ENCODE measurements around the gene ADARB2.

ADARB2 gene

DNA sequence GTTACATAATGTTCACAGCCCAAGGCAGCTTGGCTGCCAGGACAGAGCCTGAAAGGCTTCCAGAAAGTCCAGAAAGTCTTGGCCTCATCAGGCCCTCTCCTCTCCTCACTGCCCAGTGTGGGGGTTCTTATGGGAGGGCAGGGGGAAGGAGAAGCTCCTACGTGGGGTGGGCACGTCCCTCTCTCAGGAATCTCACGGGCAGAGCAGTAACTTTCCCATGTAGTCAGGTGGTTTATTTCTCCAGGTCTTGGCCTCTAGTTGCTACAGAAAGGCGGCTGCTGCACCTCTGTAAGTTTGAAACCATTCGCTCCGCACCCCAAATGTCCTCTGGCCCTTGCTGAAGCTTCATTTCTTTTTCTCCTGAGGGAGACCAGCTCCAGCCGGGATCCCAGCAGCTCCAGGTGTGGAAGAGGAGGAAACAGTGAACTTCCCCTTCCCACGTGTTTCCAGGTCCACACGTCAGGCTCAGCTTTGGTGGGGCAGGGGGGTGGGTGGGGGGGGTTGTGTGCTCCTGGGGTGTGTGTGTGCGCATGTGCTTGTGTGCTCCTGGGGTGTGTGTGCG lies 360.9 kb downstream of the ADARB2 start:
- DNase-seq, result no peak

DNA sequence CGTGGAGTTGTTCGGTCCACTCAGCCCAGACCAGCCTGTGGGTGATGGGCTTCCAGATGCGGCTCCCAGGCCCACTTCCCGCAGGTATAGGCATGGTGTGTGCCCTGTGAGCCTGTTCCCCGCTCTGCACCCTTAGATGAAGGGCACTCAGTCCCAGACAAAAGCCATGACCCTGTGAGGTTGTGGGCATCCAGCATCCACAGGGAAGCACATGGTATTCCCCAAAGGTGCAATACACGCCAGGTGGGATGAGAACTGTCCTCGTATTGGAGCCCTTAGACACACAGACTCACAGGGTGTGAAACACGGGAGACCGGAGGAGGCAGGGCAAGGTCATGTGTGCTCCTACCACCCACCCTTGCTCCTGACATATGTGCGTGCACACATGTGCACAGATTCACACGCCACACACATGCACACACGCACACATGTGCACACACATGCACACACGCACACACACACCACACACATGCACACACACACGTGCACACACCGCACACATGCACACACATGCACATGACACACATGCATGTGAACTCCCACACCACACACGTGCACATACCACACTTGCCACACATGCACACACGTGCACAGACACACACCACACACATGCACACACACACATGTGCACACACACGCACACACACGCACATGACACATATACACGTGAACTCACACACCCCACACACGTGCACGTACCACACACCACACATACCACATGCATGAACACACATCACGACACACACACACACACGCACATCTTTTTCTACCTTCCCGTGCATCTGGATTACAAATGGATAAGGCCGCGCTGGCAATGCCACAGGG lies 361.8 kb downstream of the ADARB2 start:
- no peak for DNase-seq

DNA sequence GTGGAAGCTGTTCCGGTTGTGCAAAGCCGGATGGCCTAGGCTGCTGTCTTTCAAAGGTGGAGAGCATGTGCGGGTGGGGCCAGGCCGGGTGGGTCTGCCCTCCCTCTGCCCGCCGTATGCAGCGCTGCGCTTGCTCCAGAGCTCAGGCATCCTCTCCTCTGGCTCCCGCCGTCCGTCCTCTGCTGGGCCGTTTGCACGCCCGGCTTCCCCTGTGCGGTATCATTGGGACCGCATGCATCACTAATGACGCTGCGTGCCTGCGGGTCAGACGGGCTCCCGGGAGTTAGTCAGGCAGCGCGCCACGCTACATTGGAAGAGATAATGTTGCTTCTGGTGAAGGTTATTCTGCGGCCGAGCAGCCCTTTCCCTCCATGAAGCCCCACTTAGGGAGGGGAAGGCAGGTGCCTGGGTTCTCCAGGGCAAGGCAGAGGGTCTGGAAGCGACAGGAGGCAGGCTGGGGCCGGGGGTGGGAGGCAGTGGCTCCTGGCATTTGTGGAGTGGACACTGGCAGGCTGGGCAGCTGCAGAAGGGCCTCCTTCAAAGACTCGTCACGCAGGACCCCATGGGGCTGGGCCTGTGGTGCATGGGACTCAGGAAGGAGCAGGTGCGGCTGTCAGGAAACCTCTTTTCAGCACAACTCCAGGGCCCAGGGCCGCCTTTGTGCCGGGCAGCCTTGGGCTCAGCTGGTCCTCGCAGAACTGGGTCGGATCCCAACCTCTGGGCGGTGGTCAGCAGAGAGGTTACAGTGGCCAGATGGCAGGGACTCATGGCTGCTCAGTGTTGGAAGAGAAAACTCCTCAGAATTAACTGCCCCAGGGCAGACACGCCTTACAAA lies 362.6 kb downstream of the ADARB2 start:
- DNase-seq, result no peak

DNA sequence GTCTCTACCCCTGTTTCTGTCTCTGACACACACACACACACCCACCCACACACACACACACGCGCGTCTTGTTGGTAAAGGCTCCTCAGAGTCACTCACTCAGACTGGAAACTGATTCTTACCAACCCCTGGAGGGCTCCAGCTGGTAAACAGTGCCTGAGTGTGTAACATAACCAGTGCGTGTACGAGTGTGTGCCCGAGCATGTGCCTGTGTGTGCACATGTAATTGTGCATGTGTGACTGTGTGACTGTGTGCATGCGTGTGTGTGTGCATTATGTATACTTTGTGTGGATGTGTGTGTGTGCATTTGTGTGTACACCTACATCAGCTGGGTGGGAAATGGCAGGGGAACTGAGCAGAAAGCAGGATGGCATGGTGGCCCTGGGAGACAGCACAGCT lies 364.0 kb downstream of the ADARB2 start:
- DNase-seq, result no peak

DNA sequence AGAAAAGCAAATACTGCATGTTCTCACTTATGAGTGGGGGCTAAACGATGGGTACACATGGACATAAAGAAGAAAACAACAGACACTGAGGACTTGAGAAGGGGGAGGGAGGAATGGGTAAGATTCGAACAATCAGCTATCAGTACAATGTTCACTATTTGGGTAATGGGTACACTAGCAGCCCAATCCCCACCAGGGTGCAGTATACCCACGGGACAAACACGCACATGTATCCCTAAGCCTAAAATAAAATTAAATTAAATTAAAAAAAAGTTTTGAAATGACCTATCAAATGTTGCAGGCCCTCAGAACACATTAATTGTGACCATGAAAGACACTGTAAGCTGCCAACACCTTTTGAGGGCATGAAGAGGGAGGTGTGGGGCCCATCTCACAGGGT lies 365.1 kb downstream of the ADARB2 start:
- DNase-seq, result no peak

DNA sequence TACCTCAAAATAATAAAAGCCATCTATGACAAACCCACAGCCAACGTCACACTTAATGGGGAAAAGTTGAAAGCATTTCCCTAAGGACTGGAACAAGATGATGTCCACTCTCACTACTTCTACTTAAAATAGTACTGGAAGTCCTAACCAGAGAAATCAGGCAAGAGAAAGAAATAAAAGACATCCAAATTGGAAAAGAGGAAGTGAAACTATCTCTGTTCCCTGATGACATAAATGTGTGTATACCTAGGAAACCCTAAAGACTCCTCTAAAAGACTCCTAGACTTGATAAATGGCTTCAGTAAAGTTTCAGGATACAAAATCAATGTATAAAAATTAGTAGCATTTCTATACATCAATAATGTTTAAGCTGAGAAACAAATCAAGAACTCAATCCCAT lies 367.0 kb downstream of the ADARB2 start:
- DNase-seq, result no peak

DNA sequence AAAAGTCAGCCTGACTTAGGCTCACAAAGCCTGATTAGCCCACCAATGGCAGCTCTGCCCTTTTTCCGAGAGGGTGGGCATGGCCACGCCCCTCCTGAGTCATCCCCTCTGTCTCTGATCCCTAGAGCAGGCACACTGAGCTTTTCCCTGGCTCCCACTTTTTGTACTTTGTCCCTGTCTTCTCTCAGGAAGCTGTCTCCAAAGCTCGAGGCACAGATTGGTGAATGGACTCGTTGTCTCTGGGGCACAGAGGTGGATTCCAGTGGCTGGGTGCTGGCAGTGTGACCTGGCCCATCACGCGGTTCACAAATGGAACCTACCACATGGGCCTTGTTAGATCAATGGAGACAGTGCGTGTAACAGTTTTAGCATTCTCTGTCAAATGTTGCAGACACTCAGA lies 367.7 kb downstream of the ADARB2 start:
- no peak for DNase-seq

DNA sequence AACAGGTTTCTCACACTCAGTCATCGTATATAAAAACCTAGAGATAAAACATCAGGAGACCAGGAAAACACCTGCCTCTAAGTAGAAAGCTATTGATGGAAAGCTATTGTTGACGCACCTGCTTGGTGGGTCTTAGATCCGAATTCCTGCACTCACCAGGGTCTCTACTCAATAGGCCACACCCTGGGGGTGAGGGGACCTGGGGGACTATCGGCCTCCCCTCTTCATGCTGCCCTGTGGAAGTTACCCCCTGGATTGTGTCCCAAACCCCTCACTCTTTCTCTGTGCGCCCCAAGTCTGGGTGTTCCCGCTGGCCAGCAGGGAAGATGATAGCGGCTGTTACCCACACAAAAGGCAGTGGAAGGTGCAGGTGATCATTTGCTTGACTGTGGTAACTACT lies 368.1 kb downstream of the ADARB2 start:
- no peak for DNase-seq

DNA sequence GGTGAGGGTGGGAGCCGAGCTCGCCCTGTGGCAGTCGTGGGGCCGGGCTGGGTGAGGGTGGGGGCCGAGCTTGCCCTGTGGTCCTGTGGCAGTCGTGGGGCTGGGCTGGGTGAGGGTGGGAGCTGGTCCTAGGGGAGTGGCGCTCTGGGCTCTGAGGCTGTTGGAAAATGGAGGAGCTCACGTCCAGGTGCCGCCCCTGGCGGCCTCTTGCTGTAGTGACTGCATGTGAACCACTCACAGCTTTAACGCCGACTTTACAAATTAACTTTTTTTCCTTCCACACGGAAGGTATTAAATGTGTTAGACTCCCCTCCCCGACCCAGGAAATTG lies 368.5 kb downstream of the ADARB2 start:
- DNase-seq, result no peak

DNA sequence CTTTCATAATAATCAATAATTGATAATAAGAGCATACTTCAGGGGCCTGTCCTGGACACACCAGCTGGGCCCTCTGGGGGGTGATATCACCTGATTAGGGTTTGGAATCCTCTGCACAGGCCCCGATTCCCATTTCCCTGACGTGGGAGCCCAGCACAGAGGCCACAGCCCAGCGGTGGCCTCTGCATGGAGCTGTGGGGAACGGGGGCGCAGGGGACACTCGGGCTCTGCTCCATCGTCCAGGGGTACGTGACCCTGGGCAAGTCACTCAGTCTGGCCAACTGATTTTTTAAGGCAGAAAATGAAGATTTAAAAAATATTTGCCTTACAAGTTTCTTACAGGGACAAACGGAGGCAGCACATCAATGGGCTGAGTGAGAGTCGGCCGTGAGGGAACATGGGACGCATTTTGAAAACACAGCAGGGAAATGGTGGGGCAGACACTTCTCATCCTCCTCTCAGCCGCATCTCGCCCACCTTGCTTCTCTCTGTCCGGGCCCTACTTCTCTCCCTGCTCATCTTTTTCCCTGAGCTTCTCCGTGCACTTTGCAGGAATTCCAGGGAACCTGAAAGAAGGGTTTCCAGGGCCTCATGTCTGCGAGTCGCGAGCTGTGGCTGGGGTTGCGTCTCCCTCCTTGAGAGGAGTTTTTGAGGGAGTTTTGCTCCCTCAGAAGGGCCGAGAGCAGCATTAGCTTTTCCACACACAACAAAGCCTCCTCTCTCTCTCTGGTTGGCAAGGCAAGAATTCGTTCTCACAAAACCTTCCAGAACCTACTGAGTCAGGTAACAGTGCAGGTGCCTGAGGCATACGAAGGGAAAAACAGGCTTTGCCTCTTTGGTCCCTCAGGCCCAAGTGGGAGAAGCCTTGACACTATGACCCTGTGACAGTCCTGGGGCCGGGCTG lies 369.1 kb downstream of the ADARB2 start:
- no peak for DNase-seq

DNA sequence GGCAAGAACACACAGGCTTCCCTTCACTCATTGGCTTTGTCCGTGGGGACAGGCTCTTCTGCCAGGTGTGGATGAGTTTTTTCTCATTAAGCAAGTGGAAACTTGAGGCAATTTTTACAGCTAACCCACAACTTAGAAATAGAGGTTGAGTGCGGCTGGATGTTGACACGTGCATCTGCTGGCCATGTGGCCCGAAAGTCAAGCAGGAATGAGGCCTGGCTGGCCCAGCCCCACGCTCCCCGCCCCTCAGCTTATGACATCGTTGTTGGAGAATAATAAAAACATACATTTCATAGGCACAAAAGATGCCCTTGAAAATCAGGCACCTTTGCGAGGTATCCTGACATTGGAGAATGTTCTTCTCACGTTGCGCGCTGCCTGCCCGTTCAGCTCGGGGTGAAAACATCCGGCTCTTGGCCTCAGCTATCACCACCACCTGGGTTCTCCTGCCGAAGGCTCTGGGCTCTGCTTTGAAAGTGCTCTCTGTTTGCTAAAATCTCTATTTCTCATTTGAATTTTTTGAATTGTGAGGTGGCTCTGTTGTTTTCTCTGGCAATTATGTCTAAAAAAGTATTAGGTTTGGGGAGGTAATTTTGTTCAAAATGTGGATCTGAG lies 370.4 kb downstream of the ADARB2 start:
- no peak for DNase-seq

DNA sequence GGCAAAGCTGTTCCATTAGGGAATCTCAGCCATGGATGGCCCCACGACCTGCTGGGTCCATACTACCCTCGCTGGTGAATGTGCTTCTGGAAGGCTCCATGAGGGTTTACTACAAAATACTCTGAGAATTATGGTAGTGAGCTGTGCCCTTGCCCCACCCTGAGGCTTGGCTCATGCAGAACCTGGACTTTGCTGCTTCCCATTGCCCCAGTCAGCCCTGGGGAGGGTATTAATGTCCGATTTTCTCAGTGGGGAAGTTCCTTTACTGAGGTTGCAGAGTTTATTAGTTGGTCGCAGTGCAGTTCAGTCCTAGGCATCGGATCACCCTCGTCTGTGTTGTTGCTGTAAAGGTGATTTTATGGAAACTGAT lies 371.0 kb downstream of the ADARB2 start:
- DNase-seq, result no peak

DNA sequence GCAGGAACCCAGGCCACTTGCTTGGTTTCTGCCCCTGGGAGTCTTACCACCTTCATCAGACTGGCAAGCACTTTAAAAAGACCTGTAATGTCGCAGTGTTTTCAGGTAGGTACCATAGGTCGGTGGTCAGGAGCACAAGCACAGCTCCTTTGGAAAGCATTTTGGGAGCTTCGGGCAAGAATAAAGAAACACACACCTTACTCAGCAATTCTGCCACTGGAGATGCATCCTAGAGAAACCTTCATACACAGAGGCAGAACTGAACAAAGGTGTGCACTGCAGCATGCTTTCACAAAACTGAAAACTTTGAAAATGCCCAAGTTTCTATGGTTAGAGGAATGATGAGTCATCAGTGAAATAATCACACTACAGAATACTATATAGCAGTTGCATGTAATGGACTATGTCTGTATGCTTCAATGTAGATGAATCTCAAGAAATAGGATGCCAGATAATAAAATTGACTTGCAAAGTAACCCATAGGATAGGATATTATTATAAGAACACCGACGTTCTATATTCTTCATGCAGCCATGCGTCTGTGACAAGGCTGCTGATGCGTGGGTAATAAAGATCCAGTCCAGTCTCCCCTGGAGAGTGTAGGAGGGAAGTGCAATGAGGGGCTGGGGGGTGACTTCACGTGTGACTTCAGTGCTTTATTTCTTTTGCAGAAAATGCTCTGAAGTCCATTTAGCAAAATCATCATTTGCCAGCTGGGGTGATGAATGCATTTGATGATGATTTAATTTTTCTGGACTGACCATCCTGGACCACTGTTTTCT lies 371.6 kb downstream of the ADARB2 start:
- no peak for DNase-seq

DNA sequence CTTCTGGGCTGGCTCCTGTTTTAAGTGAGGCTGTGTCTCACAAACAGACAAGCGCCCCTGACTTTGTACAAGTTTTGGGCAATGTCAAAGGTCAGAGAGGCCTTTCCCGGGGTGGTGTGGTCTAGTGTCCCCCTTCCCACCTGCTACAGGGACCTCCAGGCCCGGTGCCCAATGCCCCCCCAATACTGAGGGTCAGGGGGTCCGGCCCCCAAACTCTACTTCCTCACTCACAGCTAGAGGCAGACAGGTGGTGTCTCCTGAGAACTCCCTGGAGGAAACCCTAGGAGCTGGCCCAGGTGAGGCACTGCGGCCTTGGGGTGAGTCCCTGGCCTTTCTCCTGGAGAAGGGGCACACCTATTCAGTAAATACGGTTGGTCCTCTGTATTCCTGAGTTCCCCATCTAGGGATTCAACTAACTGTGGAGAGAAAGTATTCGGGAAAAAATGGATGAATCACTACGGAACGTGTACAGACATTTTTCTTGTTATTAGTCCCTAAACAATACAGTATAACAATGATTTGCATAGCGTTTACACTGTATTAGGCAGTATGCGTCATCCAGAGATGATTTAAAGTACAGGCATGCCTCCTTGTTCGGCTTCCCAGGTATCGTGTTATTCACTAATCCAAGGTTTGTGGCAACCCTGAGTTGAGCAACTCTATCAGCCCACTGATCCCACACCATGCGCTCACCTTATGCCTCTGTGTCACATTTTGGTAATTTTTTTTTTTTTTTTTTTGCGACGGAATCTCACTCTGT lies 373.0 kb downstream of the ADARB2 start:
- no peak for DNase-seq

DNA sequence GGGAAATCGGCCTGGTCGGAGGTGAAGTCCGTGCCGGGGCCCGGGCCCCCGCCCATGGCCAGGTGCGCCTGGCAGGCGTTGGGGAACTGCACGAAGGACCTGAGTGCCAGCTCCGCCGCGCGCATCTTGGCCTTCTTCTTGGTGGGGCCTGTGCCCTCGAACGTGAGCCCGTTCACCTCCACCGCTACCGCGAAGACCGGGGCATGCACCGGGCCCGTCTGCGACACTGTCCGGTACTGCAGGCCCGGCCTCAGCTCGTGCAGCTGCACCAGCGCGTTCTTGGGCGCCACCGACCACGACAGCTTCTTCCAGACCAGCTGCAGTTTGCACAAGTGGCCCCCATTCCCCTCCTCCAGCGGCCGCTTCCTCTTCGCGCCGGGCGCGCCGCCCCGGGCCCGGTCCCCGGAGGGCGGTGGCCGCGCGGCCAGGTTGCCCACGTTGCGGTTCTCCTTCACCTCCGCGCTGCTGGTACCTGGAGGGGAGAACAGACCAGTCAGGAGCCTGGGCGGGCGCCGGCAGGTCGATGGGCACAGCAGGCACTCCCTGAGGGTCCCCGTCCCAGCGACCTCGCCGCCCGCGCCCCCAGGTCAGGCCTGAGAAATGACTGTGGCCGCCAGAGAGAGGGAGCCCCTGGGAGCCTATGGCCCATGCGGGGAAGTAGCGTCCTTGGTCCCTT lies 373.7 kb downstream of the ADARB2 start:
- no peak for DNase-seq

DNA sequence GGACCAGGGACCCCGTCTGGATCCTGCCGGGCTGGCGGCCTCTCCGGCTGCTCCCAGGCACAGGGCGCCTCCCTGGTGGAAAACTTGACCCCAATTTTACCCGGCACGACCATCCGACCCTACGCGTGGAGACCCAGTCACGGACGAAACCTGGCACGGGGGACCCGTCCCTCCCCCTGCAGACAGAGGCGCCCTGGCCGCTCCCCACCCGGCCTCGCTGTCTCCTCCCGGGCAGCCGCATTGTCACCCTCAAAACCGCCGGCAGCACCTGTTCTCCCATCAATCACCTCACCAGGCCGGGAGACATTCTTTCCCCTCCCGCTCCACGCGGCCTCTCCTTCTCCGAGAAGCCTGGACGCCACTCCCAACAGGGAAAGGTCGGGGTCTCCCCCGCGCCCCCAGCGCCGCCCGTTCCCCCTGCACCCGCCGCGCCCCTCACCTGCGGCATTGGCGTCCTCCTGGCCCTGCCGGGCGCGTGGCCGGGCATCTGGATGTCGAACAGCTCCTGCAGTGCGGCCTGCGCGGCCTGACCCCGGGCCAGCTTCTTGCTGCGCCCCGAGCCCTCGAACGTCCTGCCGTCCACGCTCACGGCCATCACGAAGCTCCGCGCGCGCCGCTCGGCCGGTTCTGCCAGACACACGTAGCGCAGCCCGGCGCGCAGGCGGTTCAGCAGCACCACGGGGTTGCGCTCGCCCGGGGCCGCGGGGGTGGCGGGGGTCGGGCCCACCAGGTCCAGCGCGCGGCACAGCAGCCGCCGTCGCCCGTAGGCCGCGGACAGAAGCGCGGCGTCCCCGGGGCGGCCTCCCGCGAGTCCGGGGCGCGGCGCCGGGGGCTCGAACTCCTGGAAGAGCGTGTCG lies 374.5 kb downstream of the ADARB2 start:
- no peak for DNase-seq

DNA sequence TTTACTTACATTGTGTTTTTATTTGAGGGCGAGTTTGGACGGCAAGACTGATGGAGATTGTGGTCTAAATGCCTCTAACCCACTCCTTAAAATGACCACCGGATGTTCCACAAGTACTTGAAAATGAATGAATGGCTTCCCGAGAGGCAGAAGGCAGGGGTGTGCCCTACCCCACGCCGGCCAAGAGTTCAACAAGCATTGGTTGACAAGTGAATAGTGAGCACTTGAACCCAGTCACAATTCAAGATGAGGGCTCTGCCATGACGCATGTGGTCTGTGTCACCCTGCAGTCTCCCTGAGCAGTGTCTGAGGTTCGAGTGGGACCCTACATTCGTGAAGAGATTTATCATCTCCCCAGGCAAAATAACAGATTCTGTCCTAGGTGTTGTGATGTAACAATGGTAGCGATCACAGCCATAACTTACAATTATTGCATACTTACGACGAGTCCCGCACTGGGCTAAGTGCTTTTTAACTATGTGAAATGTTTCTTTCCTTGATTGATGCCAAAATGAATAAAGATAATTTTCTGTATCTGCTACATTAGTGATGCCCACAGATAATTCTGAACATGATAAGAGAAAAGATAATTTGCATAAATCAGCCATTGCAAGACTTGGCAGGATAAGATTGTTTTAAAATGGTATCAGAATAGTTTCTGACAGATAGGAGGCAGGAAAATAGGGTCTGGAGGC lies 375.8 kb downstream of the ADARB2 start:
- no peak for DNase-seq

DNA sequence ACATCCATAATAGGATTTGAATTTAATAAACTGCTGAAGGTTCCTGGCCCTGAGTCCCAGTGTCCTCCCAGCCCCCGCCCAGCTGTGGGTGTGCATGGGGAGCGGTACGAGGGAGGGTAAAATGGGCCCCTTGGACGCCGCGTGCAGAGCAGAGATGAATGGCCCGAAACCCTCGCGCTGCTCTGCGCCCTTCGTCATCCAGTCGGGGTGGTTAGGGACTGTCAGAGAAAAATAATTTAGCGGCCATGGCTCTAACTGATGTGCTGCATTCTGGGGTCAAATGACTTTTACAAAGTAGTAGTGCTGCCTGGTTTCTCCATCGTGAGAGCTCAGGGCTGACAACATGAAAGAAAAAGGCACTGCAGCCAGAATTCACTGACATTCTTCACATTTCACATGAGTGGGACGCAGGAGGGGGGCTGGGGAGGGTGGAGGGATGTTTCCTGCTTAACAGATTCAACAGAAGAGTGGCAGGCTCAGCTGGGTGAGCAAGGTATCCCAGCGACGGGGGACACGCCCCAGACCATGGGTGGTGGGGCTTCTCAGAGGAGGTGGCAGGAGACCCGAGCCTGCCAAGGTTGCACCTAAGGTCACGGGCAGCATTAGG lies 376.7 kb downstream of the ADARB2 start:
- DNase-seq, result no peak
